HTR-8/SVneo (cell line): ENCODE measurements around the gene EYS.

Experiments
- DNase-seq: peaks from one replicate; pipeline ENCODE4 v3.0.0; 2011; ENCODE audit warnings: low spot score, mixed read lengths; ENCODE audit not compliant: insufficient read length
- FAIRE-seq: peaks from 2 replicates; lab custom pipeline; 2011; peaks lifted over from hg19 to GRCh38; lab: Jason Lieb, UNC

The EYS gene

GRCh38 chr6:63690221-63690620, 2016.8 kb downstream of the EYS start:
- DNase-seq (no peak), FAIRE-seq (no peak)

GRCh38 chr6:63689421-63689820, 2017.6 kb downstream of the EYS start:
- DNase-seq (no peak), FAIRE-seq (no peak)

GRCh38 chr6:63685446-63686379, 2021.3 kb downstream of the EYS start:
- DNase-seq (no peak), FAIRE-seq (no peak)

- DNase-seq (no peak), FAIRE-seq (no peak)
Measured at GRCh38 chr6:63683071-63683603, 2023.9 kb downstream of the EYS start.

- DNase-seq (no peak), FAIRE-seq (no peak)
Measured at GRCh38 chr6:63677282-63677681, 2029.7 kb downstream of the EYS start.

GRCh38 chr6:63676412-63677114, 2030.5 kb downstream of the EYS start:
- DNase-seq (no peak), FAIRE-seq (no peak)

- DNase-seq, result no peak
- FAIRE-seq, result no peak
Measured at GRCh38 chr6:63675138-63675537, 2031.9 kb downstream of the EYS start.

GRCh38 chr6:63674635-63675034, 2032.4 kb downstream of the EYS start:
- FAIRE-seq (no peak), DNase-seq (no peak)

GRCh38 chr6:63673692-63674091, 2033.3 kb downstream of the EYS start:
- DNase-seq (no peak), FAIRE-seq (no peak)

GRCh38 chr6:63672582-63673129, 2034.4 kb downstream of the EYS start:
- FAIRE-seq (no peak), DNase-seq (no peak)

GRCh38 chr6:63671098-63671754, 2035.8 kb downstream of the EYS start:
- DNase-seq (no peak), FAIRE-seq (no peak)
